Endothelial cell (in vitro differentiated cells): ENCODE data around the gene GEMIN4. TPM values are rescaled to one million over a fixed set of nuclear protein-coding genes. Genes with fewer than 3 reads are reported as not detected.
"Not testable (repeated sequence)": the region's sequence is repeated elsewhere in the genome, so short reads cannot be mapped to it uniquely, and the experiment has no call there.

Source experiments
- DNase-seq: peaks from one replicate; pipeline ENCODE4 v3.0.0; 2021; ENCODE audit warnings: low spot score
- H3K27ac Mint-ChIP-seq: one replicate; pipeline ENCODE4 v1.8.0; 2021; ENCODE audit warnings: mixed read lengths, inconsistent platforms; ENCODE audit not compliant: unreplicated experiment
- H3K27me3 Mint-ChIP-seq: one replicate; pipeline ENCODE4 v1.8.0; 2021; ENCODE audit warnings: mild to moderate bottlenecking, moderate library complexity, mixed read lengths, inconsistent platforms; ENCODE audit not compliant: unreplicated experiment
- H3K36me3 Mint-ChIP-seq: one replicate; pipeline ENCODE4 v1.8.0; 2021; ENCODE audit warnings: mild to moderate bottlenecking, low read depth, mixed read lengths, inconsistent platforms; ENCODE audit not compliant: unreplicated experiment
- H3K4me1 Mint-ChIP-seq: one replicate; pipeline ENCODE4 v1.8.0; 2021; ENCODE audit warnings: mild to moderate bottlenecking, mixed read lengths, inconsistent platforms; ENCODE audit not compliant: unreplicated experiment
- H3K4me3 Mint-ChIP-seq: one replicate; pipeline ENCODE4 v1.8.0; 2021; ENCODE audit warnings: mild to moderate bottlenecking, mixed read lengths, inconsistent platforms; ENCODE audit not compliant: unreplicated experiment
- H3K9me3 Mint-ChIP-seq: one replicate; pipeline ENCODE4 v1.8.0; 2021; ENCODE audit warnings: mixed read lengths, inconsistent platforms; ENCODE audit not compliant: unreplicated experiment
- total RNA-seq: library from RNA; stranded (reverse); fragmentation: NEBNext Ultra II Directional; extraction: Animal tissue kit (Norgen Biotek cat#: 25700); gene quantifications from one replicate; pipeline ENCODE4 v1.2.1, GENCODE V29; 2021; ENCODE audit not compliant: unreplicated experiment
- TF ChIP-seq, protein P1 (sequence below): fragments of 200-600 bp; sonication (generic); IDR thresholded peaks from one replicate; pipeline ENCODE4 v1.5.0; 2021; ENCODE audit warnings: antibody characterized with exemption; ENCODE audit not compliant: unreplicated experiment

GEMIN4 gene
- total RNA-seq, 1 donor from 2014 or later = 17.7 TPM

DNA sequence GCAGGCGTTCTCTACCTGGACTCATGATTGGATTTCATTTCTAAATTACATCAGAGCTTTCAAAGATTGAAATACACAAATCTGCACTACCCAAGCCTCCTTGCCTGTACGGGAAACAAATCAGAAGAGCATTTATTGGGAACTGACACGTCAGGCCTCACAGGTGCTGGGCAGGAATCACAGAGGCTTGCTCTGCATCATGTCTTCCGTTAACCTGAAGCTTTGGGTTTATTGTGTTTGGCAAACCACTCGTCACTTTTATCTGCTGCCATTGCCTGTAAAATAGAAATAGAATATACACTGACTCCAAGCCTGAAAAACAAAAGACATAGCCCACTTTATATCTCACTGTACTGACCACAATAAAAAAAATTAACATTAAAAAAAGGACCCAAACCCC lies 7.9 kb upstream of the GEMIN4 start:
- DNase-seq = no peak
- peaks cover 7% of the 10 kb centered on the region for H3K4me1 Mint-ChIP-seq
- peaks cover 24% of the 10 kb centered on the region for H3K36me3 Mint-ChIP-seq
- TF ChIP-seq, protein P1, sequence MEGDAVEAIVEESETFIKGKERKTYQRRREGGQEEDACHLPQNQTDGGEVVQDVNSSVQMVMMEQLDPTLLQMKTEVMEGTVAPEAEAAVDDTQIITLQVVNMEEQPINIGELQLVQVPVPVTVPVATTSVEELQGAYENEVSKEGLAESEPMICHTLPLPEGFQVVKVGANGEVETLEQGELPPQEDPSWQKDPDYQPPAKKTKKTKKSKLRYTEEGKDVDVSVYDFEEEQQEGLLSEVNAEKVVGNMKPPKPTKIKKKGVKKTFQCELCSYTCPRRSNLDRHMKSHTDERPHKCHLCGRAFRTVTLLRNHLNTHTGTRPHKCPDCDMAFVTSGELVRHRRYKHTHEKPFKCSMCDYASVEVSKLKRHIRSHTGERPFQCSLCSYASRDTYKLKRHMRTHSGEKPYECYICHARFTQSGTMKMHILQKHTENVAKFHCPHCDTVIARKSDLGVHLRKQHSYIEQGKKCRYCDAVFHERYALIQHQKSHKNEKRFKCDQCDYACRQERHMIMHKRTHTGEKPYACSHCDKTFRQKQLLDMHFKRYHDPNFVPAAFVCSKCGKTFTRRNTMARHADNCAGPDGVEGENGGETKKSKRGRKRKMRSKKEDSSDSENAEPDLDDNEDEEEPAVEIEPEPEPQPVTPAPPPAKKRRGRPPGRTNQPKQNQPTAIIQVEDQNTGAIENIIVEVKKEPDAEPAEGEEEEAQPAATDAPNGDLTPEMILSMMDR = no peak
- no peaks in the 10 kb centered on the region for H3K9me3 Mint-ChIP-seq
- H3K27me3 Mint-ChIP-seq = peaks cover 1% of the 10 kb centered on the region
- no peak overlapping the region for H3K27ac Mint-ChIP-seq
- no peak overlapping the region for H3K4me3 Mint-ChIP-seq

DNA sequence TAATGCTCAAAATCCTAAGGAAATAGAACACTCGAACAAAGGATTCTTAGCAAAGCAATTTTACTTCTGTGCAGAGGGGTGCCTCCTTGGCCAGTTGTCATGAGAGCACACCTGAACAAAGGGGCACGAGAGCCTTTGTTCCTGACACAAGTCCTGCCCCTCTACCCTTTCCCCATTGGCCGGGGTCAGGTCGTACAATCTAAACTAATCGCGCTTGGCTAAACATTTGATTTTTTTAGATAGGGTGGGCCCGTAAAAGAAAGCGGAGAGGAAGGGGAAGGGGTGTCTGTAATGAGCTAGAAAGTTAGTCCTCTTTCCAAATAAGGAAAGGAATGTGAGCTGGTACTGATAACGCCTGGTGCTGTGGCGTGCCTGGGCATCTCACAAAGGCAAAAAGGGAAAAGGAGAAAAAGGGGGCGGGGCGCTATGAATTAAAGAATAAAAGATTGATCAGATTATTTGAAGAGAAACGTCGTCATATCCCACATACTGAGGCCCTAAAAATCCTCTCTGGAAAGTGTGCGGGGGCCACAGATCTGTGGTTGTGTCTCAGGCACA lies 4.0 kb upstream of the GEMIN4 start:
- peaks cover 10% of the 10 kb centered on the region for H3K36me3 Mint-ChIP-seq
- H3K4me3 Mint-ChIP-seq = peak overlapping the region; percentile 59
- H3K27ac Mint-ChIP-seq = peak overlapping the region; percentile 72
- not testable (repeated sequence) for DNase-seq, H3K27me3 Mint-ChIP-seq, H3K9me3 Mint-ChIP-seq
- H3K4me1 Mint-ChIP-seq = peaks cover 15% of the 10 kb centered on the region

DNA sequence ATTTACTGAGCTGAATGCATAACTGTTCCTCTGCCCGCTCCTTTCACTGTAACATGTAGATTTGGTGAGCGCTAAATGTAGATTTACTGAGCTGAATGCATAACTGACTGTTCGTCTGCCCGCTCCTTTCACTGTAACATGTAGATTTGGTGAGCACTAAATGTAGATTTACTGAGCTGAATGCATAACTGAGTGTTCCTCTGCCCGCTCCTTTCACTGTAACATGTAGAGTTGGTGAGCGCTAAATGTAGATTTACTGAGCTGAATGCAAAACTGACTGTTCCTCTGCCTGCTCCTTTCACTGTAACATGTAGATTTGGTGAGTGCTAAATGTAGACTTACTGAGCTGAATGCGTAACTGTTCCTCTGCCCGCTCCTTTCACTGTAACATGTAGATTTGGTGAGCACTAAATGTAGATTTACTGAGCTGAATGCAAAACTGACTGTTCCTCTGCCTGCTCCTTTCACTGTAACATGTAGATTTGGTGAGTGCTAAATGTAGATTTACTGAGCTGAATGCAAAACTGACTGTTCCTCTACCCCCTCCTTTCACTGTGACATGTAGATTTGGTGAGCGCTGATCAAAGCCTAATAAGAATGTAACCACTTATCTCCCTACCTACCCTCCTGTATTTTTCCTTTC lies 3.4 kb upstream of the GEMIN4 start:
- not testable (repeated sequence) for H3K4me3 Mint-ChIP-seq, DNase-seq, H3K9me3 Mint-ChIP-seq, H3K27me3 Mint-ChIP-seq
- Mint-ChIP-seq H3K36me3 (peaks cover 11% of the 10 kb centered on the region), H3K4me1 (peaks cover 19% of the 10 kb centered on the region), H3K27ac (peak overlapping the region; percentile 72)

DNA sequence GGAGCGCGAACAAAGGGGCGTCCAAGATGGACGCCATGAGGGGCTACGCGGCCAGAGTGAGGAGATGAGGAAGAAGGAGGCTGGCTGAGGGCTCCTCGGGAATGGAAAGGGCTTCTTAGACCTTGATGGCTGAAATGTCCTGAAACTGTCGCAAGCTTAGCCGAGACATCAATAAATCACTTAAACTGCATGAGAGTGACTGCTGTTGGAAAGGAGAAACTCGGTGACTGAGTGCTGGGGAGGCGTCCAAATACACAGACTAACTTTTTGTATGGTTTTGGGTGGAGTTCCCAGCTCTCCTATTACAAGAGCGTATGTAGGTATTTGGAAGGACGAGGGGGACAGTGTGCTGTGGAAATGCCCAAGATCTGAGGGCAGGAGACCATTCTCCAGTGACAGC lies 1.4 kb upstream of the GEMIN4 start:
- no peak for DNase-seq
- peaks cover 11% of the 10 kb centered on the region for H3K27me3 Mint-ChIP-seq
- no peaks in the 10 kb centered on the region for H3K9me3 Mint-ChIP-seq
- H3K27ac Mint-ChIP-seq = no peak overlapping the region
- H3K36me3 Mint-ChIP-seq = peaks cover 16% of the 10 kb centered on the region
- peak overlapping the region; percentile 84 for H3K4me3 Mint-ChIP-seq
- H3K4me1 Mint-ChIP-seq = peaks cover 23% of the 10 kb centered on the region
- TF ChIP-seq, protein P1 = no peak

DNA sequence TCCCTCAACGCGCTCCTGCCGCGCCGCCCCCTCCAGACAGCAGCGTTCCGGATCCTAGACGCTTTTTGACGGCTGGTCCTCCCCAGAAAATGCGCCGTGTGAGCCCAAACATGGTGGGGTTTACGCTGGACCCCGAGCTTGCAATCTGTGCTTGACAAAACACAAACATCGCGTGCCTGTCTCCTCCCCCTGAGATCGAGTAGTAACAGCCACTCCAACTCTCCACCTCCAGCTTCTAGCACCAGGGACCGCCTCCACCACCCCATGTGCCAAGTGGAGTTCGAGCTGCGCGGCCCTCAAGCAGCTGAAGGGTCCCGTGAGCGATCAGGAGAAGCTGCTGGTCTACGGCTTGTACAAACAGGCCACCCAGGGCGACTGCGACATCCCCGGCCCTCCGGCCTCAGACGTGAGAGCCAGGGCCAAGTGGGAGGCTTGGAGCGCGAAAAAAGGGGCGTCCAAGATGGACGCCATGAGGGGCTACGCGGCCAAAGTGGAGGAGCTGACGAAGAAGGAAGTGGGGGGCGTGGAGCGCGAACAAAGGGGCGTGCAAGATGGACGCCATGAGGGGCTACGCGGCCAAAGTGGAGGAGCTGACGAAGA lies 656 bp upstream of the GEMIN4 start:
- peaks cover 23% of the 10 kb centered on the region for H3K36me3 Mint-ChIP-seq
- H3K4me3 Mint-ChIP-seq = peak overlapping the region; percentile 86
- DNase-seq = no peak
- H3K4me1 Mint-ChIP-seq = peaks cover 23% of the 10 kb centered on the region
- TF ChIP-seq, protein P1 = no peak
- H3K27me3 Mint-ChIP-seq = peaks cover 11% of the 10 kb centered on the region
- H3K9me3 Mint-ChIP-seq = no peaks in the 10 kb centered on the region
- H3K27ac Mint-ChIP-seq = peak overlapping the region; percentile 68
